AG04449 (cell line): ENCODE measurements around the gene MEIG1.
A peak's percentile ranks its signal among the peaks of the same experiment; 100 is the strongest.

ENCODE experiments used
- CTCF ChIA-PET: fragments of 350-600 bp; formaldehyde crosslinking; extraction: SDS; loops from one replicate; lab custom pipeline; 2021; ENCODE audit warnings: antibody characterized with exemption; lab: Yijun Ruan, JAX
- POLR2A ChIA-PET: fragments of 400-600, 350-600 bp; formaldehyde crosslinking; extraction: SDS; loops from one replicate; lab custom pipeline; 2020; ENCODE audit warnings: antibody characterized with exemption, inconsistent platforms; lab: Yijun Ruan, JAX
- DNase-seq: peaks from one replicate; pipeline ENCODE4 v3.0.0-alpha.2; 2010; ENCODE audit warnings: low read depth, low spot score
- H3K4me3 ChIP-seq: 2 replicates; pipeline ENCODE4 v1.5.1; 2011; ENCODE audit warnings: low read depth, mild to moderate bottlenecking, control low read depth, low read length
- TF ChIP-seq, protein P1 (sequence below): IDR thresholded peaks from one replicate; pipeline ENCODE4 v1.5.1; 2011; ENCODE audit warnings: mild to moderate bottlenecking, moderate library complexity, low read length, control low read depth, inconsistent platforms; ENCODE audit not compliant: insufficient read depth; ENCODE audit errors: missing control alignments

The MEIG1 gene, protein sequence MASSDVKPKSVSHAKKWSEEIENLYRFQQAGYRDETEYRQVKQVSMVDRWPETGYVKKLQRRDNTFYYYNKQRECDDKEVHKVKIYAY

DNA sequence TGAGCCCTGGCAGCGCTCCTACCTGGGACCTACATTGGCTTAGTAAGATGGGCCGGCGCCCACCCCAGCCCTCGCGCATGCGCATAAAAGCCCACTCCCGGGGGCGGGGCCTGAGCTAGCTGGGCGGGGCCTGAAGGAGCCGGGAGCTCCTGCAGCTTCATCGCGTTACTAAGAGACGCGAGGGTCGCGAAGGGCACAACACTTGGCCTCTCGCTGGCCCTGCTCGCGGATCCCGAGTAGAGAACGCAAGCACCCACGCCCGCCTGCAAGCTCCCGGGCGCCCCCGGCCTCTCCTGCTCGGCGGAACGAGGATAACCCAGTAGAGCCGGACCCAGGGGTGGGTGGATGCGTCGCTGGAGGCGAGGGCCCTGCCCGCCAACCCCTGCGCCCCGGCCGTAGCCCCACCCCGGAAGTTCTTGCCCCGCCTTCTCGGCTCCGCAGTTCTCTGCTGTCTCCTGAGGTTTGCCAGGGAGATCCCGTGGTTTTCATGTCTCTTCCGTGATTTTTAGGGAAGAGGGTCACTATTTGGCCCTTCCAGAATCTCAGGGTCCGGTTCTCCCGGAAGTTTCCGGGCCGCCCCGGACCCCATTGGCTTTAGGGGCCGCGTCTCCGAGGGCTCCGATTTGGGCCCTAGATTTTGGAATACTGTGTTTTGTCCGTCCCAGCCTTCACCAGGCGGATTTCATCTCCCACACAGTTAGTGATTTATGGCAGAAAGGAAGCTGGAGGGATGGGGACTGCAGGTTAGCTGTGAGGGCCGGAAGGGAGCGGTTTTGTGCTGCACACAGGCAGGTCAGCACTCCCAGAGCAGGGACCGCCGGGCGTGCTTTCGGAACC lies at the start of gene MEIG1:
Gene MEIG1 (plus strand): TSS at position 168 of the 837 bp plus-strand sequence. CDS start 7,081 bp downstream, outside the sequence.
- TF ChIP-seq, protein P1, sequence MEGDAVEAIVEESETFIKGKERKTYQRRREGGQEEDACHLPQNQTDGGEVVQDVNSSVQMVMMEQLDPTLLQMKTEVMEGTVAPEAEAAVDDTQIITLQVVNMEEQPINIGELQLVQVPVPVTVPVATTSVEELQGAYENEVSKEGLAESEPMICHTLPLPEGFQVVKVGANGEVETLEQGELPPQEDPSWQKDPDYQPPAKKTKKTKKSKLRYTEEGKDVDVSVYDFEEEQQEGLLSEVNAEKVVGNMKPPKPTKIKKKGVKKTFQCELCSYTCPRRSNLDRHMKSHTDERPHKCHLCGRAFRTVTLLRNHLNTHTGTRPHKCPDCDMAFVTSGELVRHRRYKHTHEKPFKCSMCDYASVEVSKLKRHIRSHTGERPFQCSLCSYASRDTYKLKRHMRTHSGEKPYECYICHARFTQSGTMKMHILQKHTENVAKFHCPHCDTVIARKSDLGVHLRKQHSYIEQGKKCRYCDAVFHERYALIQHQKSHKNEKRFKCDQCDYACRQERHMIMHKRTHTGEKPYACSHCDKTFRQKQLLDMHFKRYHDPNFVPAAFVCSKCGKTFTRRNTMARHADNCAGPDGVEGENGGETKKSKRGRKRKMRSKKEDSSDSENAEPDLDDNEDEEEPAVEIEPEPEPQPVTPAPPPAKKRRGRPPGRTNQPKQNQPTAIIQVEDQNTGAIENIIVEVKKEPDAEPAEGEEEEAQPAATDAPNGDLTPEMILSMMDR, result no peak
- POLR2A ChIA-PET, result interaction anchor here (0.6 to 1.3 kb wide), 2 partner anchors 80 to 81 kb away, joined by 3 to 4 read pairs; partner anchors contain the start of gene SUV39H2
- peak within 1 kb of the TSS; percentile 83 for H3K4me3 ChIP-seq
- CTCF ChIA-PET, result interaction anchor here (0.8 to 1.7 kb wide), 4 partner anchors 13 to 209 kb away, joined by 3 to 5 read pairs (median 3); partner anchors contain the start of gene NMT2
- DNase-seq, result peak; percentile 47

DNA sequence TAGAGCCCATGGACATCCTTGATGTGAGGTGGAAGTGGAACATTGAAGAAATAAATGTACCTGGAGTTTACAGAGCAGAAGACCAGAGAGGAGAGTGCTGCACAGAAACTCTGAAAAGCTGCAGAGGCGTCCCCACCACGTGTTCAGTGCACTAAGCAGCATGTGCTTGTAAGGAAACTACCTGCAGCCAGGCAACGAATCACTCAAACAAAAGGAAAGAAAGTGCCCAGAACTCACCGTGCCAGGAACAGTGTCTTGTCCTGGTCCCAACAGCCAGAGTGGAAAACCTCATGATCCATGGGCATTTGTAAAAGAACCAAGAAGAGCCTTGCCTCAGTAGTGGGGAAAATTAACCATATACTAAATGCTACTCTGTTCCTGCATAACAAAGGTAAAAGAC lies 48.2 kb upstream of the MEIG1 start:
- ChIA-PET CTCF (no interaction called here), POLR2A (no interaction called here)
- H3K4me3 ChIP-seq, result no peak overlapping the region
- TF ChIP-seq, protein P1, result no peak
- DNase-seq, result no peak

DNA sequence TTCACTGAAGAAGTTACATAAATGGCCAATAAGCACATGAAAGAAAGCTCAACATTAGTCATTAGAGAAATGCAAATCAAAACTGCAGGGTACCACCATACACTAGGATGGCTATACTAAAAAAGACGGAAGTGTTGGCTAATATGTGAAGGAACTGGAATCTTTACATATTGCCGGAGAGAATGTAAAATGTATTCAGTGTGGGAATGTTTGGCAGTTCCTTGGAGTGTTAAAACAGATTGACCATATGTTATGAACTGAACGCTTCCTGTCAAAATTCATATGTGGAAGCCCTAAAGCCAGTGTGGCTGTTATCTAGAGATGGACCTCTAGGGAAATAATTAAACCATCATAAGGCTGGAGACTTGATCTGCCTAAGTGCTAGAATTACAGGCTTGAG lies 47.4 kb upstream of the MEIG1 start:
- ChIA-PET CTCF (no interaction called here), POLR2A (no interaction called here)
- DNase-seq, result no peak
- TF ChIP-seq, protein P1, result no peak
- H3K4me3 ChIP-seq, result no peak overlapping the region

DNA sequence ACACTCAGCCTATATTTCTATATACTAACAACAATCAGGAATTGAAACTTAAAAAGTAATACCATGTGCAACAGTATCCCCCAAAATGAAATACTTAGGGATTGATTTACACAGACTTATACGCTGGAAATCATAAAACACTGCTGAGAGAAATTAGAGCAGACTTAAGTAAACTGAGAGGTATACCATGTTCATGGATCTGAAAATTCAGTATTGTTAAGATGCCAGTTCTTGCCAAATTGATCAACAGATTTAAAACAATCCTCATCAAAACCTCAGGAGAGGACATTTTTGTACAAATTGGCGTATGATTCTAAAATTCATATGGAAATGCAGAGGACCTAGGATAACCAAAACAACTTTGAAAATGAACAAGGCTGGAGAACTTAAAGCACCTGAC lies 42.6 kb upstream of the MEIG1 start:
- TF ChIP-seq, protein P1, result no peak
- DNase-seq, result no peak
- ChIA-PET CTCF (no interaction called here), POLR2A (no interaction called here)
- H3K4me3 ChIP-seq, result no peak overlapping the region

DNA sequence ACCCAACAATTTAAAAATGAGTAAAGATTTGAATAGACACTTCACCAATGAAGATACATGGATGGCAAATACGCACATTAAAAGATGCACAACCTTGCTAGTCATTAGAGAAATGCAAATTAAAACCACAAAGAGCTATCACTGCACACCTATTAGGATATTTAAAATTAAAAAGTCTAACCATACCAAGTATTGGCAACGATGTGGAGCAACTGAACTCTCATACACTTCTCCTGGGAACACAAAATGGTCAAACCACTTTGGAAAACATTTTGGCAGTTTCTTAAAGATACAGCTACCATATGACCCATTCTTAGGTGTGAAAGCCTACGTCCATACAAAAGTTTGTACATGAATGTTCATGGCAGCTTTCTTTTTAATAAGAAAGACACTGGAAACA lies 41.4 kb upstream of the MEIG1 start:
- ChIA-PET CTCF (interaction anchor here (1.2 to 1.4 kb wide), 3 partner anchors 13 to 15 kb away, joined by 3 to 7 read pairs (median 6); no protein-coding TSS in a partner anchor), POLR2A (no interaction called here)
- DNase-seq, result no peak
- TF ChIP-seq, protein P1, result no peak
- no peak overlapping the region for H3K4me3 ChIP-seq

DNA sequence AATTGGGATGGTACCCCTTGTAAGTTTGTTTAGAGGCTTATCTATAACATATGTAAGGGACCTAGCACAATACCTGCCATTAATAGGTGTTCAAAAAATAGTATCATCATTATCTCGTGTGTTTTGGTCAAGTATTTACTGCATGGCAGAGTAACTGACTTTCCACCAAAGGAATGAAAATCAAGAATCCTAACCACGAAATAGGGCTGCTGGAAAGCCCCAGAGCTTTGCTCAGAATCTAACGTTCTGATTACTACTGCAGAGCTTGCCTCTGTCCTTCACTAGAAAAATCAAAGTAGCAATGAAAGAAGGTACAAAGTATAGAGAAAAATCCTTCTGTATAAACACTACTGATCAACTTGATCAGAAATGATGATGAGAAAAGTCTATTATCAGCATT lies 40.2 kb upstream of the MEIG1 start:
- no peak for DNase-seq
- CTCF ChIA-PET, result interaction anchor here (1.3 to 1.8 kb wide), 2 partner anchors 14 to 16 kb away, joined by 3 to 5 read pairs; no protein-coding TSS in a partner anchor
- TF ChIP-seq, protein P1, result no peak
- POLR2A ChIA-PET, result no interaction called here
- H3K4me3 ChIP-seq, result no peak overlapping the region
